Measurements from ENCODE around the gene DNAJC27.

The DNAJC27 gene

GRCh38 chr2:24925815-24926214, 45.9 kb downstream of the DNAJC27 start:
- no peak for DNase-seq

- DNase-seq: no peak
Observed at GRCh38 chr2:24924732-24925131, 47.0 kb downstream of the DNAJC27 start.

GRCh38 chr2:24924266-24924665, 47.5 kb downstream of the DNAJC27 start:
- no peak for DNase-seq

- no peak for DNase-seq
Observed at GRCh38 chr2:24923106-24923505, 48.6 kb downstream of the DNAJC27 start.

- DNase-seq: no peak
Observed at GRCh38 chr2:24922556-24922955, 49.2 kb downstream of the DNAJC27 start.

- no peak for DNase-seq
Observed at GRCh38 chr2:24920809-24921441, 50.8 kb downstream of the DNAJC27 start.

- peak; percentile 60 for DNase-seq
Observed at GRCh38 chr2:24920098-24920808, 51.5 kb downstream of the DNAJC27 start, which contains the start of gene ADCY3. TSS of gene ADCY3 (minus strand) at chr2:24920237. CDS start at chr2:24918987, 1,250 bp downstream.

- DNase-seq: no peak
Observed at GRCh38 chr2:24919506-24920097, 52.2 kb downstream of the DNAJC27 start.

- no peak for DNase-seq
Observed at GRCh38 chr2:24919037-24919505, 52.7 kb downstream of the DNAJC27 start.

GRCh38 chr2:24918326-24919036, 53.3 kb downstream of the DNAJC27 start:
- no peak for DNase-seq

- DNase-seq: no peak
Observed at GRCh38 chr2:24917731-24918325, 53.9 kb downstream of the DNAJC27 start.

- no peak for DNase-seq
Observed at GRCh38 chr2:24917086-24917485, 54.7 kb downstream of the DNAJC27 start.

- peak; percentile 73 for DNase-seq
Observed at GRCh38 chr2:24915796-24916195, 56.0 kb downstream of the DNAJC27 start.

- no peak for DNase-seq
Observed at GRCh38 chr2:24915175-24915574, 56.6 kb downstream of the DNAJC27 start.

GRCh38 chr2:24914713-24915112, 57.0 kb downstream of the DNAJC27 start:
- no peak for DNase-seq

- DNase-seq: no peak
Observed at GRCh38 chr2:24913911-24914310, 57.8 kb downstream of the DNAJC27 start.

GRCh38 chr2:24912986-24913385, 58.8 kb downstream of the DNAJC27 start:
- DNase-seq: no peak

GRCh38 chr2:24912523-24912922, 59.2 kb downstream of the DNAJC27 start:
- no peak for DNase-seq

GRCh38 chr2:24910245-24910644, 61.5 kb downstream of the DNAJC27 start:
- no peak for DNase-seq

- DNase-seq: peak; percentile 87
Observed at GRCh38 chr2:24909555-24910177, 62.1 kb downstream of the DNAJC27 start.

- DNase-seq: no peak
Observed at GRCh38 chr2:24908461-24908901, 63.3 kb downstream of the DNAJC27 start.

GRCh38 chr2:24907116-24907515, 64.6 kb downstream of the DNAJC27 start:
- DNase-seq: no peak

Measured in fibroblast of skin of scalp (primary cell).